GM08714 (cell line): Measurements from ENCODE around the gene UNG.

ENCODE experiments used
- H3K4me3 ChIP-seq: fragments of 200-500 bp; sonication (Bioruptor generic); 2 replicates; pipeline ENCODE4 v1.5.1; 2014; ENCODE audit warnings: mild to moderate bottlenecking, low read length, inconsistent platforms
- ZNF274 ChIP-seq: IDR thresholded peaks from 2 replicates; pipeline ENCODE4 v1.6.1; 2012; ENCODE audit warnings: mild to moderate bottlenecking, low read depth, low read length

Gene UNG

GRCh38 chr12:109147954-109148353, 50.6 kb downstream of the UNG start:
- no peak for TF ChIP-seq ZNF274
- H3K4me3 ChIP-seq, result no peak overlapping the region

DNA sequence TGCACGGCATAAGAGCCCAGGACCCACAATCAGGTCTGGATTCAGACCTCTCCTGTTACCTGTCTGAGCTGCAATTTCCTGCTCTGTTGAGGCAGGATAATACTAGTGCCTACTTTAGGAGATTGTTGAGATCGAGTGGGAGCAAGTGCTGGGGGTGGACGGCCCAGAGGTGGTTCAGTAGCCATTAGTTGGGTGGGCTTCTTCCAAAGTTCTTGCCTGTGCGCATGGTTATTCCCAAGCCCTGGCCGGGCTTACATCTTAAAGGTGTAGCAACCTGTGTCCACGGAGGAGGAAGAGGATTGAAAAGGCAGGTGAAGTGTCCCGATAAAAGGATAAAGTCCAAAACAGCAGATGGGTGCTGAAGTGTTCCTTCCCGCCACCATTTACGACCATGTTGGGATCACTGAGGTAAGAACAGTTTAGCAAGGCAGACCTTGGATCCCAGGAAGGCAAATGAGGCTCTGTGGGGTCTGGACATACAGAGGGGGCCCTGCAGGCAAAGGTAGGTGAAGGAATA, 52.8 kb downstream of the UNG start:
- H3K4me3 ChIP-seq, result no peak overlapping the region
- TF ChIP-seq ZNF274, result no peak

- no peak overlapping the region for H3K4me3 ChIP-seq
- TF ChIP-seq ZNF274, result no peak
Measured at GRCh38 chr12:109151457-109151856, 54.1 kb downstream of the UNG start.

DNA sequence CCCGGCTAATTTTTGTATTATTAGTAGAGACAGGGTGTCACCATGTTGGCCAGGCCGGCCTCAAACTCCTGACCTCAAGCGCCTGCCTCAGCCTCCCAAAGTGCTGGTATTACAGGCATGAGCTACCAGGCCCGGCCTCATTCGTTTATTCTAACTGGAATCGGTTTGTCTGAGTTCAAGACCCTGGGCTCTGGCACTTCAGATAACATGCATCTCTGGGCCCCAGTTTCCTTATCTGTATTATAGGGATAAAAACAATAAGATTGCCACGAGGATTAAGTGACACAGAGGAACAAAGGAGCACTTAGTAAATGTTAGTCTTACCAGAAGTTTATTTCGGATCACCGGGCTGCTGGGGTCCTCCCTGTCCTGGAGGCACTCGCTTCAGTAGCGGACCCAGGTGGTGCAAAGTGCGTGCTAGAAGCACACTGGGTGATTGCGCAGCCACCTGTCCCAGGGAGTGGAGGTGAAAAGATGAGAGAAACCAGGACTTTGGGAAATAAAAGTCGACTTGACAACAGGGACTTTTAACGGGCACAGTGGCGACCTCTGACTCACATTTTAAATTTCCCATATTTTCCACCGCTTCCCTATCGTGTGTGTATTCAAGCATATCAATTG, 56.5 kb downstream of the UNG start:
- no peak for TF ChIP-seq ZNF274
- no peak overlapping the region for H3K4me3 ChIP-seq

DNA sequence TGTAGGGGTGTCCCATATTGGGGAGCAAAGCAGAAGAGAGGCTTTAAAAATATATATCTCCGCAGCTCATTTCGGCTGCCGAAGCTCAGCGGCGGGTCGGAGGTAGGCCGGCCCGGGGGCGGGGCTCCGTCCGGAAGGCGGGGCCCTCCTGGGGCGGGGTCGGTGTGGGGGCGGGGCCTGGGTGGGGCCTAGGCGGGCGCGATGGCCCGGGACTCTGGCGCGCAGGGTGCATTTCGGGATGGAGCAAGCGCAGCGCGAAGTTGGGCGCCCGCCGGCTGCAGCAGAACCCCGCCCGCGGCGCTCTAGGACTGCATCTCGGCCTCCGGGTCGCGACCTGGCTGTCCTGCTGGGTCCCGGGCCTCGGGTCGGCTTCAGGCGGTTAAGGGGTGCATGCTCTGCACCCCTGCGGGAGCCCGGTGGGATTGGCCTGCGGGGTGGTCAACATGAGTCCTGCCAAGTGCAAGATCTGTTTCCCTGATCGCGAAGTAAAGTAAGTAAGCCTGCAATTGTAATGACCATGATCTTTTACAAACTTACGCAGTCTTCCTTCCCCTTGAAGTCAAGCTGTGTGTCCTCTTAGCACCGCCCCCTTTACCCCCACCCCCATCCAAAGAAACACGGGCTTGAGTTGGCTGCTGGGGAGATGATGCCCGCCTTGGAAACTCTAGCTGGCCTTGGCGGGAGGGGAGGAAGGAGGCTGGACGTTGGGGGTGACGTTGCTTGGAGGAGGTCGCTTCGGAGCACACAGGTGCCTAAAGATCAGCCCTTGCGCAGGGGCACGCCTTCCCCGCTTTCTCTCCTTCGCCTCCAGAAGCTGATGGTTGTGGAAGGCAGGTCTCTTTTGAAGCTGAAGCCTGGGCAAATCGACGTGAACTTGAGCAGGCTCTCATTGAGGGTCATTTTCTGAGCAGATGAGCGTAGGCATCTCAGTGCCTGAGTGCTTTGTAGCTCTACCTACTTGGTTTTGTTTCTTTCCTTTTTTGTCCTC, 57.3 kb downstream of the UNG start:
- TF ChIP-seq ZNF274, result no peak
- peak overlapping the region; percentile 65 for H3K4me3 ChIP-seq

- no peak overlapping the region for H3K4me3 ChIP-seq
- TF ChIP-seq ZNF274, result no peak
Measured at GRCh38 chr12:109156036-109156435, 58.6 kb downstream of the UNG start.

DNA sequence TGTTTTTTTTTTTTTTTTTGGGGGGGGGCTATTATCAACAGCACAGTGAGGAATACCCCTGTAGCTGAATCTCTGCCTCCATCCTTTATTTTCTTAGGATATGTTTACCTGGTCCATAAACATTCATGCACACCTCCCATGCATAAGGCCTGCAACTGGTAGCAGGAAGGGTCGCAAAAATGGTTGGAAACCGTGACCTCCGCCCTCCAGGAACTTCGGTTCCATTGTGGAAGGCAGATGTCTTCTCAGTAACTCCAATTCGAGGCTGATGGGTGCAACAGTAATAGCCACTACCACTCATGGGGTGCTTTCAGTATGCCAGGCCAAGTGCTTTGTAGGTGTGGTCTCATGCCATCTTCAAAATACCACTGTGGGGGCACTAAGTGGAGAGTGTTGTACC, 59.2 kb downstream of the UNG start:
- no peak overlapping the region for H3K4me3 ChIP-seq
- no peak for TF ChIP-seq ZNF274

DNA sequence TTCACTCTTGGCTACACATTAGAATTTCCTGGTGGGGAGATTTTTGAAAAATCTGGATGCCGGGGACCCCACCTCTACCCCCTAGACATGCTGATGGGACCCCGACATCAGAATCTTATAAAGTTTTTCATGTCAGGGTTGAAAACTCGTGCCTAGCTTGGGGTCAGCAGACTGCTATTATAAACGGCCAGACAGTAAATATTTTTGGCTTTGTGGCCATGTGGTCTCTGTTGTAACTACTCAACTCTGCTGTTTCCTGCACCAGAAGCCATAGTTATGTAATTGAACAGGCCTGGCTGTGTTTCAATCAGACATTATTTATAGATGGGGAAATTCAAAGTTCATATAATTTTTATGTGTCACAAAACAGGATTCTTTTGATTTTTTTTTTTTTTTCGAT, 60.6 kb downstream of the UNG start:
- no peak overlapping the region for H3K4me3 ChIP-seq
- TF ChIP-seq ZNF274, result no peak

DNA sequence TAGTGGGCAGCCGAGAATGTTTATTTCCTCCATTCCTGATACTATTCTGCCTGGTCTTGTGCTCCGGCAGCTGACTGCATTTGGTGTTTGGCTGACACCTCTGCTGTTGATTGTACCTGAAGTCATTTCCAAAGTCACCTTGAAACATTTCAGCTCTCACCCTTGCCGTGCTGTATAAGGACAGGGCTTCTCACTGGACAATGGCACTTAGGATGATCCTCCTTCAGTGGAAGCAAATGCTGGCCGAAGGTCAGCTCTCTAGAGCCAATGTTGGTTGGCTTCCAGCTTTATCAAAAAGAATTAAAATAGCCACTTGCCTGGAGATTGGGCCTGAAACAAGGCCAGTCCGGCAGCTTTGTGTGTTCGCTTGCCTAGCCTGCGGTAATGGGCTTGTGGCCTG, 63.0 kb downstream of the UNG start:
- no peak for TF ChIP-seq ZNF274
- no peak overlapping the region for H3K4me3 ChIP-seq
